HepG2 (cell line): ENCODE results near the gene SHLD1. TPM values are rescaled to one million over a fixed set of nuclear protein-coding genes. Genes with fewer than 3 reads are reported as not detected.

ENCODE experiments used
- ETV5 ChIP-seq: IDR thresholded peaks from 2 replicates; pipeline ENCODE4 v1.6.1; 2018; ENCODE audit warnings: missing biosample characterization, missing genetic modification reagents, inconsistent platforms, borderline replicate concordance
- GATA4 ChIP-seq: sonication (generic); IDR thresholded peaks from 2 replicates; pipeline ENCODE4 v1.6.1; 2016; ENCODE audit warnings: antibody characterized with exemption, low read depth, borderline replicate concordance
- KDM6A ChIP-seq: IDR thresholded peaks from 2 replicates; pipeline ENCODE4 v1.6.1; 2016; ENCODE audit warnings: low read depth
- RFXAP ChIP-seq: sonication (generic); formaldehyde crosslinking; IDR thresholded peaks from 2 replicates; pipeline ENCODE4 v1.4.0; 2020; ENCODE audit warnings: missing genetic modification reagents, borderline replicate concordance
- SALL2 ChIP-seq: sonication (generic); formaldehyde crosslinking; IDR thresholded peaks from 2 replicates; pipeline ENCODE4 v1.8.1; 2023; ENCODE audit warnings: mild to moderate bottlenecking, missing genetic modification reagents, inconsistent platforms
- THYN1 ChIP-seq: sonication (generic); formaldehyde crosslinking; IDR thresholded peaks from 2 replicates; pipeline ENCODE4 v1.8.1; 2023; ENCODE audit warnings: low read depth, mild to moderate bottlenecking, moderate library complexity, missing genetic modification reagents, borderline replicate concordance
- ZNF225 ChIP-seq: sonication (generic); formaldehyde crosslinking; IDR thresholded peaks from 2 replicates; pipeline ENCODE4 v1.4.0; 2020; ENCODE audit warnings: mild to moderate bottlenecking, missing genetic modification reagents
- ZNF543 ChIP-seq: sonication (generic); formaldehyde crosslinking; IDR thresholded peaks from 2 replicates; pipeline ENCODE4 v1.4.0; 2020; ENCODE audit warnings: mild to moderate bottlenecking, missing genetic modification reagents
- polyA plus RNA-seq, 8 experiments: library from polyadenylated mRNA; depleted of rRNA in 3 of 8; stranded (reverse) in 7 of 8; unstranded in 1 of 8; fragments of >200 nt; fragmentation: Illumina TruSeq in 4 of 8; extraction: Trizol in 4 of 8; gene quantifications; 2 replicates each; pipeline versions ENCODE4 v1.2.1 to v1.2.3, GENCODE V29; 2011 to 2016; ENCODE audit warnings: low read depth in 4 of 8, missing spikeins in 1 of 8, mixed read lengths in 1 of 8; ENCODE audit not compliant: insufficient read depth in 1 of 8
- total RNA-seq, 5 experiments: library from RNA; depleted of rRNA; stranded (reverse); fragments of >200 nt; fragmentation: Illumina TruSeq; extraction: Trizol; gene quantifications; 2 replicates each; pipeline ENCODE4 v1.2.3, GENCODE V29; 2016; ENCODE audit warnings: low read depth in 1 of 5
- TF ChIP-seq, protein P1 (sequence below): sonication (generic); formaldehyde crosslinking; IDR thresholded peaks from 2 replicates; pipeline ENCODE4 v1.4.0; 2020; ENCODE audit warnings: missing genetic modification reagents, borderline replicate concordance
- TF ChIP-seq, protein P2 (sequence below): IDR thresholded peaks from 2 replicates; pipeline ENCODE4 v1.6.1; 2012; ENCODE audit warnings: low read depth, low read length, improper control_type of control experiment
- TF ChIP-seq, protein P3 (sequence below): sonication (generic); formaldehyde crosslinking; IDR thresholded peaks from 2 replicates; pipeline ENCODE4 v1.8.0; 2022; ENCODE audit warnings: low read depth, missing genetic modification reagents
- TF ChIP-seq, protein P4 (sequence below): sonication (generic); formaldehyde crosslinking; IDR thresholded peaks from 2 replicates; pipeline ENCODE4 v1.5.1; 2020; ENCODE audit warnings: missing genetic modification reagents, mild to moderate bottlenecking, borderline replicate concordance
- TF ChIP-seq, protein P5 (sequence below): sonication (generic); formaldehyde crosslinking; IDR thresholded peaks from 2 replicates; pipeline ENCODE4 v1.4.0; 2020; ENCODE audit warnings: missing genetic modification reagents
- TF ChIP-seq, protein P6 (sequence below): sonication (generic); formaldehyde crosslinking; IDR thresholded peaks from 2 replicates; pipeline ENCODE4 v1.8.1; 2023; ENCODE audit warnings: mild to moderate bottlenecking, missing genetic modification reagents
- TF ChIP-seq, protein P7 (sequence below): sonication (generic); formaldehyde crosslinking; IDR thresholded peaks from 2 replicates; pipeline ENCODE4 v1.5.0; 2020; ENCODE audit warnings: mild to moderate bottlenecking, missing genetic modification reagents, borderline replicate concordance

Gene SHLD1
- total and polyA plus RNA-seq, 2 of the 13 experiments (the other 11 are each of a cell fraction or from before 2014, with no cell fraction given) = 8.9 to 10.0 TPM

DNA sequence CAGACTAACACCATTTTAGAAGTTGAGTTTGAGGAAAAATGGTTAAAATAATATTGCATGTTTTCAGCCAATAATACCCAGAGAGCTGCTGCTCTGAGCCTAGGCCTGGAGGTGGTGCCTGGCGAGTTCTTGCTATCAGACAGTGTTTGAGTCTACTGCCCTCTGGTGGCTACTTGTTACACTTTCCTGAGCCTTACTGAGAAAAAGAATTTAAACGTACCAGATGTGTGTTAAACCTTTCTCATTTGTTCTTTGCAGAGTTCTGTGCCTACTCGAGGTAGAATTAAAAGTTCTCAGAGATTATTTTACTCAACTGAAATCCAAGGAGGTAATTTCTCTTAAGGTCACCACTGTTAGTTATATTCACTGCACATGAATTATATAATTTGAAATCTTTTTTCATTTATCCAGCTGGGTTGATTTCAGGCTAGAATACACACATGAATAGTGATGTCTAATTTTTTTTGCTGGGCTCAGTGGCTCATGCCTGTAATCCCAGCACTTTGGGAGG, 38.2 kb downstream of the SHLD1 start (continued):
- TF ChIP-seq, protein P1, sequence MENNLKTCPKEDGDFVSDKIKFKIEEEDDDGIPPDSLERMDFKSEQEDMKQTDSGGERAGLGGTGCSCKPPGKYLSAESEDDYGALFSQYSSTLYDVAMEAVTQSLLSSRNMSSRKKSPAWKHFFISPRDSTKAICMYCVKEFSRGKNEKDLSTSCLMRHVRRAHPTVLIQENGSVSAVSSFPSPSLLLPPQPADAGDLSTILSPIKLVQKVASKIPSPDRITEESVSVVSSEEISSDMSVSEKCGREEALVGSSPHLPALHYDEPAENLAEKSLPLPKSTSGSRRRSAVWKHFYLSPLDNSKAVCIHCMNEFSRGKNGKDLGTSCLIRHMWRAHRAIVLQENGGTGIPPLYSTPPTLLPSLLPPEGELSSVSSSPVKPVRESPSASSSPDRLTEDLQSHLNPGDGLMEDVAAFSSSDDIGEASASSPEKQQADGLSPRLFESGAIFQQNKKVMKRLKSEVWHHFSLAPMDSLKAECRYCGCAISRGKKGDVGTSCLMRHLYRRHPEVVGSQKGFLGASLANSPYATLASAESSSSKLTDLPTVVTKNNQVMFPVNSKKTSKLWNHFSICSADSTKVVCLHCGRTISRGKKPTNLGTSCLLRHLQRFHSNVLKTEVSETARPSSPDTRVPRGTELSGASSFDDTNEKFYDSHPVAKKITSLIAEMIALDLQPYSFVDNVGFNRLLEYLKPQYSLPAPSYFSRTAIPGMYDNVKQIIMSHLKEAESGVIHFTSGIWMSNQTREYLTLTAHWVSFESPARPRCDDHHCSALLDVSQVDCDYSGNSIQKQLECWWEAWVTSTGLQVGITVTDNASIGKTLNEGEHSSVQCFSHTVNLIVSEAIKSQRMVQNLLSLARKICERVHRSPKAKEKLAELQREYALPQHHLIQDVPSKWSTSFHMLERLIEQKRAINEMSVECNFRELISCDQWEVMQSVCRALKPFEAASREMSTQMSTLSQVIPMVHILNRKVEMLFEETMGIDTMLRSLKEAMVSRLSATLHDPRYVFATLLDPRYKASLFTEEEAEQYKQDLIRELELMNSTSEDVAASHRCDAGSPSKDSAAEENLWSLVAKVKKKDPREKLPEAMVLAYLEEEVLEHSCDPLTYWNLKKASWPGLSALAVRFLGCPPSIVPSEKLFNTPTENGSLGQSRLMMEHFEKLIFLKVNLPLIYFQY (CRISPR knock-in tag) = no peak
- TF ChIP-seq, protein P2, sequence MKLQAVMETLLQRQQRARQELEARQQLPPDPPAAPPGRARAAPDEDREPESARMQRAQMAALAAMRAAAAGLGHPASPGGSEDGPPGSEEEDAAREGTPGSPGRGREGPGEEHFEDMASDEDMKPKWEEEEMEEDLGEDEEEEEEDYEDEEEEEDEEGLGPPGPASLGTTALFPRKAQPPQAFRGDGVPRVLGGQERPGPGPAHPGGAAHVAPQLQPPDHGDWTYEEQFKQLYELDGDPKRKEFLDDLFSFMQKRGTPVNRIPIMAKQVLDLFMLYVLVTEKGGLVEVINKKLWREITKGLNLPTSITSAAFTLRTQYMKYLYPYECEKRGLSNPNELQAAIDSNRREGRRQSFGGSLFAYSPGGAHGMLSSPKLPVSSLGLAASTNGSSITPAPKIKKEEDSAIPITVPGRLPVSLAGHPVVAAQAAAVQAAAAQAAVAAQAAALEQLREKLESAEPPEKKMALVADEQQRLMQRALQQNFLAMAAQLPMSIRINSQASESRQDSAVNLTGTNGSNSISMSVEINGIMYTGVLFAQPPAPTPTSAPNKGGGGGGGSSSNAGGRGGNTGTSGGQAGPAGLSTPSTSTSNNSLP = no peak
- TF ChIP-seq, protein P3, sequence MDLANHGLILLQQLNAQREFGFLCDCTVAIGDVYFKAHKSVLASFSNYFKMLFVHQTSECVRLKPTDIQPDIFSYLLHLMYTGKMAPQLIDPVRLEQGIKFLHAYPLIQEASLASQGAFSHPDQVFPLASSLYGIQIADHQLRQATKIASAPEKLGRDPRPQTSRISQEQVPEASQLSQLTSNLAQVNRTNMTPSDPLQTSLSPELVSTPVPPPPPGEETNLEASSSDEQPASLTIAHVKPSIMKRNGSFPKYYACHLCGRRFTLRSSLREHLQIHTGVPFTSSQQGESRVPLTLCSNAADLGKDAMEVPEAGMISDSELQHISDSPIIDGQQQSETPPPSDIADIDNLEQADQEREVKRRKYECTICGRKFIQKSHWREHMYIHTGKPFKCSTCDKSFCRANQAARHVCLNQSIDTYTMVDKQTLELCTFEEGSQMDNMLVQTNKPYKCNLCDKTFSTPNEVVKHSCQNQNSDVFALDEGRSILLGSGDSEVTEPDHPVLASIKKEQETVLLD (CRISPR knock-in tag) = no peak
- no peak for TF ChIP-seq GATA4
- TF ChIP-seq, protein P4, sequence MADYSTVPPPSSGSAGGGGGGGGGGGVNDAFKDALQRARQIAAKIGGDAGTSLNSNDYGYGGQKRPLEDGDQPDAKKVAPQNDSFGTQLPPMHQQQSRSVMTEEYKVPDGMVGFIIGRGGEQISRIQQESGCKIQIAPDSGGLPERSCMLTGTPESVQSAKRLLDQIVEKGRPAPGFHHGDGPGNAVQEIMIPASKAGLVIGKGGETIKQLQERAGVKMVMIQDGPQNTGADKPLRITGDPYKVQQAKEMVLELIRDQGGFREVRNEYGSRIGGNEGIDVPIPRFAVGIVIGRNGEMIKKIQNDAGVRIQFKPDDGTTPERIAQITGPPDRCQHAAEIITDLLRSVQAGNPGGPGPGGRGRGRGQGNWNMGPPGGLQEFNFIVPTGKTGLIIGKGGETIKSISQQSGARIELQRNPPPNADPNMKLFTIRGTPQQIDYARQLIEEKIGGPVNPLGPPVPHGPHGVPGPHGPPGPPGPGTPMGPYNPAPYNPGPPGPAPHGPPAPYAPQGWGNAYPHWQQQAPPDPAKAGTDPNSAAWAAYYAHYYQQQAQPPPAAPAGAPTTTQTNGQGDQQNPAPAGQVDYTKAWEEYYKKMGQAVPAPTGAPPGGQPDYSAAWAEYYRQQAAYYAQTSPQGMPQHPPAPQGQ (CRISPR knock-in tag) = no peak
- no peak for TF ChIP-seq ZNF225
- no peak for TF ChIP-seq ETV5 (CRISPR knock-in tag)
- no peak for TF ChIP-seq KDM6A (CRISPR knock-in tag)
- TF ChIP-seq RFXAP (CRISPR knock-in tag) = no peak
- TF ChIP-seq, protein P5, sequence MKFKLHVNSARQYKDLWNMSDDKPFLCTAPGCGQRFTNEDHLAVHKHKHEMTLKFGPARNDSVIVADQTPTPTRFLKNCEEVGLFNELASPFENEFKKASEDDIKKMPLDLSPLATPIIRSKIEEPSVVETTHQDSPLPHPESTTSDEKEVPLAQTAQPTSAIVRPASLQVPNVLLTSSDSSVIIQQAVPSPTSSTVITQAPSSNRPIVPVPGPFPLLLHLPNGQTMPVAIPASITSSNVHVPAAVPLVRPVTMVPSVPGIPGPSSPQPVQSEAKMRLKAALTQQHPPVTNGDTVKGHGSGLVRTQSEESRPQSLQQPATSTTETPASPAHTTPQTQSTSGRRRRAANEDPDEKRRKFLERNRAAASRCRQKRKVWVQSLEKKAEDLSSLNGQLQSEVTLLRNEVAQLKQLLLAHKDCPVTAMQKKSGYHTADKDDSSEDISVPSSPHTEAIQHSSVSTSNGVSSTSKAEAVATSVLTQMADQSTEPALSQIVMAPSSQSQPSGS (CRISPR knock-in tag) = 0 out of 2 replicates have a peak, but pooled peaks have one; percentile 42
- TF ChIP-seq, protein P6, sequence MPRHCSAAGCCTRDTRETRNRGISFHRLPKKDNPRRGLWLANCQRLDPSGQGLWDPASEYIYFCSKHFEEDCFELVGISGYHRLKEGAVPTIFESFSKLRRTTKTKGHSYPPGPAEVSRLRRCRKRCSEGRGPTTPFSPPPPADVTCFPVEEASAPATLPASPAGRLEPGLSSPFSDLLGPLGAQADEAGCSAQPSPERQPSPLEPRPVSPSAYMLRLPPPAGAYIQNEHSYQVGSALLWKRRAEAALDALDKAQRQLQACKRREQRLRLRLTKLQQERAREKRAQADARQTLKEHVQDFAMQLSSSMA (CRISPR knock-in tag) = no peak
- TF ChIP-seq THYN1 = no peak
- 0 out of 2 replicates have a peak, but pooled peaks have one; percentile 31 for TF ChIP-seq SALL2
- TF ChIP-seq, protein P7, sequence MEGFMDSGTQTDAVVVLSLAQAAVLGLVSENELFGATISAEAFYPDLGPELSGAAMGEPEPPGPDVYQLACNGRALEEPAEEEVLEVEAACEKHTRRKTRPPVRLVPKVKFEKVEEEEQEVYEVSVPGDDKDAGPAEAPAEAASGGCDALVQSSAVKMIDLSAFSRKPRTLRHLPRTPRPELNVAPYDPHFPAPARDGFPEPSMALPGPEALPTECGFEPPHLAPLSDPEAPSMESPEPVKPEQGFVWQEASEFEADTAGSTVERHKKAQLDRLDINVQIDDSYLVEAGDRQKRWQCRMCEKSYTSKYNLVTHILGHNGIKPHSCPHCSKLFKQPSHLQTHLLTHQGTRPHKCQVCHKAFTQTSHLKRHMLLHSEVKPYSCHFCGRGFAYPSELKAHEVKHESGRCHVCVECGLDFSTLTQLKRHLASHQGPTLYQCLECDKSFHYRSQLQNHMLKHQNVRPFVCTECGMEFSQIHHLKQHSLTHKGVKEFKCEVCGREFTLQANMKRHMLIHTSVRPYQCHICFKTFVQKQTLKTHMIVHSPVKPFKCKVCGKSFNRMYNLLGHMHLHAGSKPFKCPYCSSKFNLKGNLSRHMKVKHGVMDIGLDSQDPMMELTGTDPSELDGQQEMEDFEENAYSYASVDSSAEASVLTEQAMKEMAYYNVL = no peak
- no peak for TF ChIP-seq ZNF543 (CRISPR knock-in tag)
